Endothelial cell of umbilical vein (primary cell): ENCODE measurements around the gene CRCP. TPM values are rescaled to one million over a fixed set of nuclear protein-coding genes. Genes with fewer than 3 reads are reported as not detected.

Source experiments
- BruUV-seq: library from RNA; stranded (reverse); fragments of 400-500 nt; replicated peaks from 2 replicates; lab custom pipeline; 2021; lab: Mats Ljungman, UMichigan
- CTCF ChIA-PET: fragments of 300-600, 350-600 bp; sonication (Branson Sonifier 250); formaldehyde crosslinking; loops from one replicate; lab custom pipeline; 2021; ENCODE audit warnings: antibody characterized with exemption, inconsistent platforms; lab: Charles Lee
- POLR2A ChIA-PET: fragments of 300-600, 350-600 bp; sonication (Branson Sonifier 250); formaldehyde crosslinking; loops from one replicate; lab custom pipeline; 2021; ENCODE audit warnings: antibody characterized with exemption, inconsistent platforms; lab: Charles Lee
- DNase-seq: peaks from one replicate; pipeline ENCODE4 v3.0.0-alpha.2; 2011; ENCODE audit warnings: low read depth, low spot score
- FAIRE-seq: peaks from 2 replicates; lab custom pipeline; 2011; peaks lifted over from hg19 to GRCh38; lab: Jason Lieb, UNC
- H2AFZ ChIP-seq: 2 replicates; pipeline ENCODE4 v1.6.0; 2012; ENCODE audit warnings: low read depth, low read length, control low read depth, inconsistent platforms
- H3K27ac ChIP-seq: 2 replicates; pipeline ENCODE4 v1.5.1; 2011; ENCODE audit warnings: low read depth, mild to moderate bottlenecking, control low read depth, low read length, moderate library complexity; ENCODE audit not compliant: insufficient read depth
- H3K27me3 ChIP-seq, 2 experiments: 2 replicates each; pipeline versions ENCODE4 v1.6.0 to v1.6.1; 2011; ENCODE audit warnings: low read length in 2 of 2, mixed read lengths in 1 of 2; ENCODE audit not compliant: control insufficient read depth in 2 of 2, insufficient read depth in 2 of 2
- H3K36me3 ChIP-seq, 2 experiments: 2 replicates in 1 of 2; 3 replicates in 1 of 2; pipeline ENCODE4 v1.5.1; 2011; ENCODE audit warnings: low read length in 2 of 2, mild to moderate bottlenecking in 1 of 2, moderate library complexity in 1 of 2; ENCODE audit not compliant: control insufficient read depth in 2 of 2, insufficient read depth in 2 of 2; ENCODE audit errors: extremely low read depth in 1 of 2
- H3K4me1 ChIP-seq: 3 replicates; pipeline ENCODE4 v1.5.1; 2011; ENCODE audit warnings: mild to moderate bottlenecking, low read length; ENCODE audit not compliant: control insufficient read depth, insufficient read depth; ENCODE audit errors: extremely low read depth
- H3K4me2 ChIP-seq: 2 replicates; pipeline ENCODE4 v1.6.1; 2011; ENCODE audit warnings: low read length, control low read depth, mixed read lengths; ENCODE audit not compliant: insufficient read depth
- H3K4me3 ChIP-seq, 3 experiments: fragments of 200-600 bp in 1 of 3; sonication (generic), shearing (Covaris generic) in 1 of 3; replicated peaks in 1 of 3; 2 replicates each; pipeline ENCODE4 v1.5.1; 2011 to 2016; ENCODE audit warnings: control low read depth in 3 of 3, low read length in 3 of 3, mild to moderate bottlenecking in 2 of 3, inconsistent platforms in 1 of 3, low read depth in 1 of 3, moderate library complexity in 1 of 3; ENCODE audit not compliant: insufficient read depth in 1 of 3
- H3K79me2 ChIP-seq: 2 replicates; pipeline ENCODE4 v1.6.0; 2012; ENCODE audit warnings: low read length, inconsistent platforms; ENCODE audit not compliant: control insufficient read depth, insufficient read depth
- H3K9ac ChIP-seq: replicated peaks from 2 replicates; pipeline ENCODE3; 2011; ENCODE audit warnings: low read length, control low read depth; ENCODE audit not compliant: insufficient read depth; ENCODE audit errors: extremely low read depth
- H3K9me1 ChIP-seq: replicated peaks from 3 replicates; pipeline ENCODE4 v1.6.0; 2011; ENCODE audit warnings: mild to moderate bottlenecking, low read length; ENCODE audit not compliant: control insufficient read depth, insufficient read depth; ENCODE audit errors: extremely low read depth
- H3K9me3 ChIP-seq: replicated peaks from 2 replicates; pipeline ENCODE4 v1.5.1; 2012; ENCODE audit warnings: low read length, inconsistent platforms; ENCODE audit not compliant: control insufficient read depth, insufficient read depth
- H4K20me1 ChIP-seq: replicated peaks from 2 replicates; pipeline ENCODE3; 2011; ENCODE audit warnings: mild to moderate bottlenecking, low read length; ENCODE audit not compliant: control insufficient read depth, insufficient read depth; ENCODE audit errors: extremely low read depth
- CTCF ChIP-seq, 2 donors: IDR thresholded peaks; 1 replicate in 1 of 2; 2 replicates in 1 of 2; pipeline ENCODE4 v1.5.1; 2011; ENCODE audit warnings: low read length in 2 of 2, mild to moderate bottlenecking in 2 of 2, moderate library complexity in 2 of 2, control low read depth in 1 of 2, inconsistent platforms in 1 of 2, low read depth in 1 of 2; ENCODE audit not compliant: insufficient read depth in 1 of 2; ENCODE audit errors: extremely low read depth in 1 of 2
- EZH2 ChIP-seq: IDR thresholded peaks from 2 replicates; pipeline ENCODE4 v1.6.1; 2012; ENCODE audit warnings: borderline replicate concordance, low read depth, mild to moderate bottlenecking, moderate library complexity, low read length, inconsistent platforms; ENCODE audit not compliant: severe bottlenecking
- FOS ChIP-seq: IDR thresholded peaks from 2 replicates; pipeline ENCODE4 v1.6.1; 2011; ENCODE audit warnings: mild to moderate bottlenecking, low read length, moderate library complexity, borderline replicate concordance; ENCODE audit not compliant: insufficient read depth
- GATA2 ChIP-seq: IDR thresholded peaks from 2 replicates; pipeline ENCODE4 v1.7.0; 2011; ENCODE audit warnings: low read depth, mild to moderate bottlenecking, moderate library complexity, mixed read lengths, low read length; ENCODE audit not compliant: insufficient read length, insufficient read depth
- JUN ChIP-seq: IDR thresholded peaks from 2 replicates; pipeline ENCODE4 v1.6.1; 2011; ENCODE audit warnings: borderline replicate concordance, low read depth; ENCODE audit not compliant: insufficient read length, insufficient read depth
- MAX ChIP-seq: IDR thresholded peaks from 2 replicates; pipeline ENCODE4 v1.6.1; 2011; ENCODE audit not compliant: insufficient read depth, insufficient read length
- MYC ChIP-seq: IDR thresholded peaks from one replicate; pipeline ENCODE4 v1.6.1; 2011; ENCODE audit warnings: mild to moderate bottlenecking, low read depth, low read length
- POLR2A ChIP-seq: IDR thresholded peaks from 2 replicates; pipeline ENCODE4 v1.6.1; 2012; ENCODE audit warnings: low read depth, mild to moderate bottlenecking, control low read depth, low read length
- POLR2AphosphoS5 ChIP-seq: IDR thresholded peaks from 2 replicates; pipeline ENCODE4 v1.6.1; 2012; ENCODE audit warnings: low read depth, mild to moderate bottlenecking, control low read depth, low read length, moderate library complexity; ENCODE audit not compliant: insufficient read depth
- dilution Hi-C: fragments of 300-500 bp; cut with MboI; formaldehyde crosslinking; loops from one replicate; pipeline ENCODE4 v1.15.0; 2019; ENCODE audit warnings: low sequenced_read_pairs; ENCODE audit not compliant: extremely low pct_ligation_motif_present
- intact Hi-C: fragments of 100-400 bp; cut with micrococcal nuclease; formaldehyde crosslinking; loops from one replicate; pipeline ENCODE4 v1.10.0; 2022
- polyA plus RNA-seq, 4 experiments: library from polyadenylated mRNA; depleted of rRNA in 3 of 4; stranded (reverse) in 3 of 4; unstranded in 1 of 4; fragments of >200 nt; gene quantifications; 2 replicates each; pipeline versions ENCODE4 v1.2.1 to v1.2.3, GENCODE V29; 2011 to 2012; ENCODE audit warnings: missing spikeins in 1 of 4
- total RNA-seq: library from RNA; stranded (reverse); gene quantifications from 2 replicates; pipeline ENCODE4 v1.2.3, GENCODE V29; 2021

The CRCP gene
- total and polyA plus RNA-seq, 2 donors (not counting 3 experiments of a cell fraction or from before 2014, with no cell fraction given): 14.2 to 29.7 TPM

- FAIRE-seq (peak; percentile 79), DNase-seq (peak; percentile 77)
- Histone ChIP-seq H3K4me2 (peak overlapping the region; percentile 48), H4K20me1 (no peaks in the 10 kb centered on the region), H2AFZ (peak overlapping the region; percentile 75), H3K27me3 (no peaks in the 10 kb centered on the region), H3K79me2 (no peaks in the 10 kb centered on the region), H3K9ac (peak overlapping the region; percentile 16), H3K4me3 (peak overlapping the region in 2 of 3 experiments; percentile 16 to 28), H3K9me1 (no peaks in the 10 kb centered on the region), H3K4me1 (peaks cover 4% of the 10 kb centered on the region), H3K9me3 (no peaks in the 10 kb centered on the region), H3K27ac (no peak overlapping the region), H3K36me3 (no peaks in the 10 kb centered on the region)
- BruUV-seq: no TSS peak
- ChIA-PET POLR2A (no interaction called here), CTCF (interaction anchor here (0.6 to 1.2 kb wide), 2 partner anchors 15 to 65 kb away, joined by 3 to 4 read pairs; partner anchors contain the start of gene CRCP)
- dilution Hi-C loops (no loop called here), intact Hi-C loops (no loop called here)
- TF ChIP-seq CTCF (IDR thresholded peaks at IDR 0.05; ENCODE audit: extremely low read depth in 1 of 2, insufficient read depth in 1 of 2, low read depth in 1 of 2, low read length in 2 of 2): no peak
- no peak for TF ChIP-seq MYC
- TF ChIP-seq GATA2: no peak
- no peak for TF ChIP-seq JUN
- TF ChIP-seq FOS: no peak
- TF ChIP-seq POLR2AphosphoS5: no peak
- TF ChIP-seq MAX: no peak
- TF ChIP-seq EZH2: no peak
- no peak for TF ChIP-seq POLR2A
Observed at GRCh38 chr7:66099551-66100407, 14.9 kb upstream of the CRCP start.
